ENCODE data around the gene RNF112. TPM values are rescaled to one million over a fixed set of nuclear protein-coding genes. Genes with fewer than 3 reads are reported as not detected.
A peak's percentile ranks its signal among the peaks of the same experiment; 100 is the strongest.

The RNF112 gene
- total RNA-seq, 3 donors from 2014 or later (not counting 1 experiment from before 2014, with no cell fraction given) = 1.0 to 5.1 (median 5.0) TPM

GRCh38 chr17:19364699-19365498, 46.1 kb upstream of the RNF112 start:
- Histone ChIP-seq H3K27me3 (ENCODE audit: control insufficient read depth, insufficient read depth, low read length) (no peaks in the 10 kb centered on the region), H3K36me3 (ENCODE audit: control insufficient read depth, insufficient read depth, low read length) (no peaks in the 10 kb centered on the region), H3K27ac (ENCODE audit: low read length) (no peak overlapping the region), H3K4me1 (ENCODE audit: control insufficient read depth, insufficient read depth, low read length) (peaks cover 37% of the 10 kb centered on the region), H3K9me3 (ENCODE audit: control insufficient read depth, insufficient read depth, low read length) (no peaks in the 10 kb centered on the region), H3K4me3 (ENCODE audit: low read length) (no peak overlapping the region)
- 89% methylated on average over 14 of the region's 14 CpGs for WGBS (ENCODE audit: insufficient coverage)
- no peak for TF ChIP-seq CTCF (IDR thresholded peaks at IDR 0.05)
- no peaks in the 10 kb centered on the region for H3K9me3 Mint-ChIP-seq
- DNase-seq (no peak), ATAC-seq (no peak)
- no peak overlapping the region for H3K4me3 Mint-ChIP-seq
- H3K36me3 Mint-ChIP-seq = no peaks in the 10 kb centered on the region
- peaks cover 0 to 4% of the 10 kb centered on the region in 2 donors for H3K27me3 Mint-ChIP-seq (ENCODE audit: low read depth in 2 of 2)
- peaks cover 41 to 52% of the 10 kb centered on the region in 2 donors for H3K4me1 Mint-ChIP-seq
- intact Hi-C loops (cut with micrococcal nuclease) = loop anchor here (10.0 kb wide), 1 partner anchor 280 kb away; the partner anchor contains the start of gene ALDH3A2
- no peak overlapping the region for H3K27ac Mint-ChIP-seq

- Mint-ChIP-seq H3K4me3 (no peak overlapping the region), H3K27ac (peak overlapping the region in 1 of 2 donors; percentile 2)
- no peak for DNase-seq
Measured at GRCh38 chr17:19365499-19365817, 45.6 kb upstream of the RNF112 start.

GRCh38 chr17:19365833-19366636, 45.0 kb upstream of the RNF112 start:
- intact Hi-C loops (cut with micrococcal nuclease) = loop anchor here (10.0 kb wide), 1 partner anchor 279 kb away; the partner anchor contains the start of gene ALDH3A2
- Mint-ChIP-seq H3K36me3 (no peaks in the 10 kb centered on the region), H3K4me3 (peak overlapping the region; percentile 29), H3K27ac (peak overlapping the region; percentile 30 to 59), H3K4me1 (peaks cover 52 to 63% of the 10 kb centered on the region in 2 donors), H3K27me3 (ENCODE audit: low read depth in 2 of 2) (peaks cover 0 to 4% of the 10 kb centered on the region in 2 donors), H3K9me3 (no peaks in the 10 kb centered on the region)
- 90% methylated on average over 9 of the region's 9 CpGs for WGBS (ENCODE audit: insufficient coverage)
- Histone ChIP-seq H3K27ac (ENCODE audit: low read length) (no peak overlapping the region), H3K9me3 (ENCODE audit: control insufficient read depth, insufficient read depth, low read length) (no peaks in the 10 kb centered on the region), H3K4me1 (ENCODE audit: control insufficient read depth, insufficient read depth, low read length) (peaks cover 48% of the 10 kb centered on the region), H3K27me3 (ENCODE audit: control insufficient read depth, insufficient read depth, low read length) (no peaks in the 10 kb centered on the region), H3K4me3 (ENCODE audit: low read length) (no peak overlapping the region), H3K36me3 (ENCODE audit: control insufficient read depth, insufficient read depth, low read length) (no peaks in the 10 kb centered on the region)
- no peak for TF ChIP-seq CTCF (IDR thresholded peaks at IDR 0.05)
- ATAC-seq (no peak), DNase-seq (no peak)

More at GRCh38 chr17:19365499-19365817, 45.6 kb upstream of the RNF112 start:
- Mint-ChIP-seq H3K36me3 (no peaks in the 10 kb centered on the region), H3K4me1 (peaks cover 47 to 57% of the 10 kb centered on the region in 2 donors), H3K27me3 (ENCODE audit: low read depth in 2 of 2) (peaks cover 0 to 4% of the 10 kb centered on the region in 2 donors), H3K9me3 (no peaks in the 10 kb centered on the region)
- WGBS (ENCODE audit: insufficient coverage) = 94% methylated on average over 2 of the region's 4 CpGs
- intact Hi-C loops (cut with micrococcal nuclease) = loop anchor here (10.0 kb wide), 1 partner anchor 279 kb away; the partner anchor contains the start of gene ALDH3A2
- no peak for ATAC-seq
- no peaks in the 10 kb centered on the region for H3K36me3 ChIP-seq (ENCODE audit: control insufficient read depth, insufficient read depth, low read length)
- no peaks in the 10 kb centered on the region for H3K27me3 ChIP-seq (ENCODE audit: control insufficient read depth, insufficient read depth, low read length)
- peaks cover 42% of the 10 kb centered on the region for H3K4me1 ChIP-seq (ENCODE audit: control insufficient read depth, insufficient read depth, low read length)
- no peaks in the 10 kb centered on the region for H3K9me3 ChIP-seq (ENCODE audit: control insufficient read depth, insufficient read depth, low read length)
- no peak overlapping the region for H3K4me3 ChIP-seq (ENCODE audit: low read length)
- TF ChIP-seq CTCF (IDR thresholded peaks at IDR 0.05) = no peak
- H3K27ac ChIP-seq (ENCODE audit: low read length) = no peak overlapping the region

Measured in natural killer cell (primary cell).